ENCODE results near the gene TERT.
"Not testable (repeated sequence)": the region's sequence is repeated elsewhere in the genome, so short reads cannot be mapped to it uniquely, and the experiment has no call there.

TERT gene

DNA sequence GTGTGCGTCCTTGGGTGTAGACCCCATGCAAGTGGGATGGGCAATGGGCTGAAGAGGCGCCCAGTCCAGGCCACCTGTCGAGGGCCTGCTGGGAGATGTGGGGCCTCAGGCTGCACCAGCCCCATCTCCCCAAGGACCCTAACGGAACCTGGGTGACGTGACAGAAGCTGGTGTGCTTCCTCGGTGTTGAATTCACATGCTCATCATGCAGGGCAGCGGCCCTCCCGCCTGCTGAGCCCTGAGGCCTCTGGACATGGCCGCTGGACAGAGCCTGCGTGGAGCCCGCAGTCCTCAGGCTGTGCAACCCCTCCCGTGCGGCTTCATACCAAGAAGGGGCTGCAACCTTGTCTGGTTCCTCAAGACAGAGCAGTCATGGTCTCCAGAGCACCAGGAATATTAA, 26.8 kb downstream of the TERT start:
- no peak for DNase-seq (ENCODE audit: extremely low read depth, low read depth)
- no peak overlapping the region for H3K4me3 ChIP-seq (replicated peaks; ENCODE audit: low read depth, low read length)
- TF ChIP-seq, protein P1, sequence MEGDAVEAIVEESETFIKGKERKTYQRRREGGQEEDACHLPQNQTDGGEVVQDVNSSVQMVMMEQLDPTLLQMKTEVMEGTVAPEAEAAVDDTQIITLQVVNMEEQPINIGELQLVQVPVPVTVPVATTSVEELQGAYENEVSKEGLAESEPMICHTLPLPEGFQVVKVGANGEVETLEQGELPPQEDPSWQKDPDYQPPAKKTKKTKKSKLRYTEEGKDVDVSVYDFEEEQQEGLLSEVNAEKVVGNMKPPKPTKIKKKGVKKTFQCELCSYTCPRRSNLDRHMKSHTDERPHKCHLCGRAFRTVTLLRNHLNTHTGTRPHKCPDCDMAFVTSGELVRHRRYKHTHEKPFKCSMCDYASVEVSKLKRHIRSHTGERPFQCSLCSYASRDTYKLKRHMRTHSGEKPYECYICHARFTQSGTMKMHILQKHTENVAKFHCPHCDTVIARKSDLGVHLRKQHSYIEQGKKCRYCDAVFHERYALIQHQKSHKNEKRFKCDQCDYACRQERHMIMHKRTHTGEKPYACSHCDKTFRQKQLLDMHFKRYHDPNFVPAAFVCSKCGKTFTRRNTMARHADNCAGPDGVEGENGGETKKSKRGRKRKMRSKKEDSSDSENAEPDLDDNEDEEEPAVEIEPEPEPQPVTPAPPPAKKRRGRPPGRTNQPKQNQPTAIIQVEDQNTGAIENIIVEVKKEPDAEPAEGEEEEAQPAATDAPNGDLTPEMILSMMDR (IDR thresholded peaks at IDR 0.05; ENCODE audit: low read depth, low read length, missing control alignments), result no peak

DNA sequence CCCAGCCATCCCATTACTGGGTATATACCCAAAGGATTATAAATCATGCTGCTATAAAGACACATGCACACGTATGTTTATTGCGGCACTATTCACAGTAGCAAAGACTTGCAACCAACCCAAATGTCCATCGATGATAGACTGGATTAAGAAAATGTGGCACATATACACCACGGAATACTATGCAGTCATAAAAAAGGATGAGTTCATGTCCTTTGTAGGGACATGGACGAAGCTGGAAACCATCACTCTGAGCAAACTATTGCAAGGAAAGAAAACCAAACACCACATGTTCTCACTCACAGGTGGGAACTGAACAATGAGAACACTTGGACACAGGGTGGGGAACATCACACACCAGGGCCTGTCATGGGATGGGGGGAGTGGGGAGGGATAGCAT, 27.4 kb downstream of the TERT start:
- DNase-seq (ENCODE audit: extremely low read depth, low read depth); H3K4me3 ChIP-seq (replicated peaks; ENCODE audit: low read depth, low read length): not testable (repeated sequence)

- no peak overlapping the region for H3K4me3 ChIP-seq (replicated peaks; ENCODE audit: low read depth, low read length)
- TF ChIP-seq, protein P1 (IDR thresholded peaks at IDR 0.05; ENCODE audit: low read depth, low read length, missing control alignments), result no peak
- DNase-seq (ENCODE audit: extremely low read depth, low read depth), result no peak
These were observed 28.1 kb downstream of the TERT start for GRCh38 chr5:1266791-1267190.

GRCh38 chr5:1265461-1266455, 29.1 kb downstream of the TERT start:
- no peak overlapping the region for H3K4me3 ChIP-seq (replicated peaks; ENCODE audit: low read depth, low read length)
- TF ChIP-seq, protein P1 (IDR thresholded peaks at IDR 0.05; ENCODE audit: low read depth, low read length, missing control alignments), result no peak
- no peak for DNase-seq (ENCODE audit: extremely low read depth, low read depth)

GRCh38 chr5:1265026-1265425, 29.8 kb downstream of the TERT start:
- H3K4me3 ChIP-seq (replicated peaks; ENCODE audit: low read depth, low read length), result no peak overlapping the region
- TF ChIP-seq, protein P1 (IDR thresholded peaks at IDR 0.05; ENCODE audit: low read depth, low read length, missing control alignments), result no peak
- DNase-seq (ENCODE audit: extremely low read depth, low read depth), result no peak

GRCh38 chr5:1264211-1264610, 30.7 kb downstream of the TERT start:
- TF ChIP-seq, protein P1 (IDR thresholded peaks at IDR 0.05; ENCODE audit: low read depth, low read length, missing control alignments), result no peak
- no peak overlapping the region for H3K4me3 ChIP-seq (replicated peaks; ENCODE audit: low read depth, low read length)
- no peak for DNase-seq (ENCODE audit: extremely low read depth, low read depth)

DNA sequence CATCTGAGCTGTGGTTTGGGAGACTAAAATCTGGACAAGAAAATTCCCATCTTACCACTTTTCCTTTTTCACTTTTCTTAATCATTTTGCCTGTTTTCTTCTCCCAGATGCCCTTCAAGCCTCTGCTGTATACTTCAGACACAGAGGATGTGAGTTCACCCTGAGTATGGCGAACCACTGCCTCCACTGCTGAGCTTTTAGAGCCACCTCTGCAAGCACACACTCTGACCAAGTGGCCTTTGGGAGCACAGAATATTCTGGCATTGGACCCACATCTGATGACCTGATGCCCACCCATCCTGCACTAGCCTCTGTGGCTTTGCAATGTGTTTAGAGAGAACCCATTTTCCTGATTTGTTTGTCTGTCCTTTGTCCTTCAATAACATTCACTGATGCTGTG, 32.5 kb downstream of the TERT start:
- TF ChIP-seq, protein P1 (IDR thresholded peaks at IDR 0.05; ENCODE audit: low read depth, low read length, missing control alignments), result no peak
- DNase-seq (ENCODE audit: extremely low read depth, low read depth), result no peak
- no peak overlapping the region for H3K4me3 ChIP-seq (replicated peaks; ENCODE audit: low read depth, low read length)
